HUES6 (cell line): ENCODE data around the gene POLG.

Experiments used
- H3K27ac ChIP-seq: 2 replicates; pipeline ENCODE4 v1.7.0; 2013; ENCODE audit warnings: low read depth, mild to moderate bottlenecking, low read length, inconsistent platforms
- H3K27me3 ChIP-seq: 2 replicates; pipeline ENCODE4 v1.6.1; 2013; ENCODE audit warnings: low read length; ENCODE audit not compliant: control insufficient read depth, insufficient read depth
- H3K36me3 ChIP-seq: 2 replicates; pipeline ENCODE4 v1.6.1; 2013; ENCODE audit warnings: low read length; ENCODE audit not compliant: control insufficient read depth, insufficient read depth
- H3K4me1 ChIP-seq: 2 replicates; pipeline ENCODE4 v1.6.1; 2013; ENCODE audit warnings: low read length; ENCODE audit not compliant: control insufficient read depth, insufficient read depth
- H3K4me3 ChIP-seq: 2 replicates; pipeline ENCODE4 v1.5.1; 2013; ENCODE audit warnings: low read depth, low read length
- H3K9ac ChIP-seq: one replicate; pipeline ENCODE4 v1.6.1; 2013; ENCODE audit warnings: mild to moderate bottlenecking, low read length
- H3K9me3 ChIP-seq: 2 replicates; pipeline ENCODE4 v1.6.1; 2013; ENCODE audit warnings: low read depth, low read length; ENCODE audit not compliant: control insufficient read depth, insufficient read depth

Gene POLG

GRCh38 chr15:89345248-89345647 is 10.6 kb upstream of the POLG start:
- Histone ChIP-seq H3K36me3 (no peaks in the 10 kb centered on the region), H3K9me3 (no peaks in the 10 kb centered on the region; the same call in 1 of the 2 replicates), H3K4me1 (peaks cover 5% of the 10 kb centered on the region; the same call in 1 of the 2 replicates), H3K4me3 (no peak overlapping the region), H3K9ac (no peak overlapping the region), H3K27ac (no peak overlapping the region), H3K27me3 (peaks cover 45% of the 10 kb centered on the region)

- peaks cover 40% of the 10 kb centered on the region; the same call in 1 of the 2 replicates for H3K27me3 ChIP-seq
- H3K36me3 ChIP-seq, result no peaks in the 10 kb centered on the region
- H3K9me3 ChIP-seq, result no peaks in the 10 kb centered on the region; the same call in 1 of the 2 replicates
Observed at GRCh38 chr15:89342840-89343239, 8.2 kb upstream of the POLG start.

GRCh38 chr15:89341316-89342005 is 6.8 kb upstream of the POLG start:
- Histone ChIP-seq H3K27me3 (peaks cover 47% of the 10 kb centered on the region; the same call in 1 of the 2 replicates), H3K36me3 (no peaks in the 10 kb centered on the region), H3K4me1 (peaks cover 5% of the 10 kb centered on the region; the same call in 1 of the 2 replicates), H3K4me3 (no peak overlapping the region), H3K9me3 (no peaks in the 10 kb centered on the region; the same call in 1 of the 2 replicates), H3K27ac (no peak overlapping the region), H3K9ac (no peak overlapping the region)

More at GRCh38 chr15:89342840-89343239, 8.2 kb upstream of the POLG start:
- H3K4me3 ChIP-seq, result no peak overlapping the region
- H3K9ac ChIP-seq, result no peak overlapping the region
- H3K27ac ChIP-seq, result no peak overlapping the region
- peaks cover 5% of the 10 kb centered on the region; the same call in 1 of the 2 replicates for H3K4me1 ChIP-seq

- H3K27me3 ChIP-seq, result peaks cover 49% of the 10 kb centered on the region
- H3K4me1 ChIP-seq, result no peaks in the 10 kb centered on the region
- no peak overlapping the region for H3K9ac ChIP-seq
- no peak overlapping the region for H3K27ac ChIP-seq
- no peak overlapping the region for H3K4me3 ChIP-seq
- no peaks in the 10 kb centered on the region for H3K36me3 ChIP-seq
- H3K9me3 ChIP-seq, result no peaks in the 10 kb centered on the region; the same call in 1 of the 2 replicates
Observed at GRCh38 chr15:89340573-89340972, 5.9 kb upstream of the POLG start.

- peaks cover 4% of the 10 kb centered on the region for H3K36me3 ChIP-seq
Observed at GRCh38 chr15:89338036-89338435, 3.4 kb upstream of the POLG start.

GRCh38 chr15:89335298-89336041 is 846 bp upstream of the POLG start:
- Histone ChIP-seq H3K36me3 (peaks cover 28% of the 10 kb centered on the region), H3K9ac (peak overlapping the region; percentile 26), H3K27me3 (peaks cover 35% of the 10 kb centered on the region), H3K4me1 (peaks cover 5% of the 10 kb centered on the region; the same call in 1 of the 2 replicates), H3K9me3 (no peaks in the 10 kb centered on the region), H3K4me3 (peak overlapping the region; percentile 73), H3K27ac (no peak overlapping the region)

More at GRCh38 chr15:89338036-89338435, 3.4 kb upstream of the POLG start:
- Histone ChIP-seq H3K9ac (no peak overlapping the region), H3K27ac (no peak overlapping the region), H3K27me3 (peaks cover 47% of the 10 kb centered on the region), H3K4me1 (no peaks in the 10 kb centered on the region; the same call in 1 of the 2 replicates), H3K9me3 (no peaks in the 10 kb centered on the region), H3K4me3 (no peak overlapping the region)

- peak overlapping the region; percentile 91 for H3K4me3 ChIP-seq
- peaks cover 31% of the 10 kb centered on the region for H3K27me3 ChIP-seq
- H3K27ac ChIP-seq, result peak overlapping the region; percentile 66; the same call in 1 of the 2 replicates
- peak overlapping the region; percentile 90 for H3K9ac ChIP-seq
- peaks cover 42% of the 10 kb centered on the region for H3K36me3 ChIP-seq
- H3K9me3 ChIP-seq, result no peaks in the 10 kb centered on the region
- H3K4me1 ChIP-seq, result peaks cover 5% of the 10 kb centered on the region; the same call in 1 of the 2 replicates
Observed at GRCh38 chr15:89333959-89334509, 590 bp downstream of the POLG start.

- Histone ChIP-seq H3K36me3 (peaks cover 50% of the 10 kb centered on the region), H3K9me3 (no peaks in the 10 kb centered on the region), H3K4me1 (peaks cover 5% of the 10 kb centered on the region; the same call in 1 of the 2 replicates), H3K27me3 (peaks cover 27% of the 10 kb centered on the region), H3K27ac (no peak overlapping the region; the same call in 1 of the 2 replicates), H3K9ac (peak overlapping the region; percentile 90), H3K4me3 (peak overlapping the region; percentile 91)
Observed at GRCh38 chr15:89333011-89333860, 1.4 kb downstream of the POLG start.

GRCh38 chr15:89332446-89332845 is 2.2 kb downstream of the POLG start:
- H3K27ac ChIP-seq, result no peak overlapping the region
- peaks cover 5% of the 10 kb centered on the region; the same call in 1 of the 2 replicates for H3K4me1 ChIP-seq
- H3K27me3 ChIP-seq, result peaks cover 21% of the 10 kb centered on the region
- no peaks in the 10 kb centered on the region for H3K9me3 ChIP-seq
- peaks cover 58% of the 10 kb centered on the region for H3K36me3 ChIP-seq
- H3K9ac ChIP-seq, result no peak overlapping the region
- no peak overlapping the region for H3K4me3 ChIP-seq

- Histone ChIP-seq H3K4me3 (no peak overlapping the region), H3K27ac (no peak overlapping the region), H3K27me3 (peaks cover 8% of the 10 kb centered on the region), H3K4me1 (peaks cover 5% of the 10 kb centered on the region; the same call in 1 of the 2 replicates), H3K36me3 (peaks cover 72% of the 10 kb centered on the region), H3K9ac (no peak overlapping the region), H3K9me3 (no peaks in the 10 kb centered on the region)
Observed at GRCh38 chr15:89330881-89331595, 3.6 kb downstream of the POLG start.
